Caco-2 (cell line): Measurements from ENCODE around the gene ANKRD27. TPM values are rescaled to one million over a fixed set of nuclear protein-coding genes. Genes with fewer than 3 reads are reported as not detected.

Experiments used
- BruUV-seq: library from RNA; stranded (reverse); fragments of 400-500 nt; replicated peaks from 2 replicates; lab custom pipeline; 2021; lab: Mats Ljungman, UMichigan
- CTCF ChIA-PET: fragments of 300-600 bp; sonication (Branson Sonifier 250); formaldehyde crosslinking; loops from one replicate; lab custom pipeline; 2022; ENCODE audit warnings: antibody characterized with exemption; lab: Charles Lee
- POLR2A ChIA-PET: fragments of 300-600 bp; sonication (Branson Sonifier 250); formaldehyde crosslinking; loops from one replicate; lab custom pipeline; 2022; ENCODE audit warnings: antibody characterized with exemption; lab: Charles Lee
- DNase-seq, 2 experiments: peaks; one replicate each; pipeline versions ENCODE4 v3.0.0 to v3.0.0-alpha.2; 2020 to 2022
- H3K27me3 ChIP-seq: replicated peaks from 2 replicates; pipeline ENCODE4 v1.6.0; 2011; ENCODE audit warnings: low read length; ENCODE audit not compliant: control insufficient read depth, insufficient read depth
- H3K36me3 ChIP-seq: 2 replicates; pipeline ENCODE4 v1.5.1; 2011; ENCODE audit warnings: low read length; ENCODE audit not compliant: control insufficient read depth, insufficient read depth
- H3K4me1 ChIP-seq: fragments of 250-450 bp; sonication (Bioruptor Pico); 2 replicates; pipeline ENCODE4 v1.5.1; 2020; ENCODE audit warnings: mild to moderate bottlenecking
- H3K4me3 ChIP-seq: 2 replicates; pipeline ENCODE4 v1.5.1; 2011; ENCODE audit warnings: low read depth, mild to moderate bottlenecking, control low read depth, low read length
- H3K9me3 ChIP-seq: fragments of 250-450 bp; sonication (Bioruptor Pico); 2 replicates; pipeline ENCODE4 v1.5.1; 2020; ENCODE audit warnings: mild to moderate bottlenecking, moderate library complexity
- H3K27ac Mint-ChIP-seq: one replicate; pipeline ENCODE4 v1.8.0; 2022; ENCODE audit warnings: mixed read lengths; ENCODE audit not compliant: unreplicated experiment
- H3K27me3 Mint-ChIP-seq: one replicate; pipeline ENCODE4 v1.8.0; 2022; ENCODE audit warnings: mixed read lengths; ENCODE audit not compliant: insufficient read depth, unreplicated experiment
- H3K36me3 Mint-ChIP-seq: one replicate; pipeline ENCODE4 v1.8.0; 2022; ENCODE audit warnings: mild to moderate bottlenecking, mixed read lengths; ENCODE audit not compliant: insufficient read depth, unreplicated experiment
- H3K4me1 Mint-ChIP-seq: one replicate; pipeline ENCODE4 v1.8.0; 2022; ENCODE audit warnings: low read depth, mixed read lengths; ENCODE audit not compliant: unreplicated experiment
- H3K4me3 Mint-ChIP-seq: one replicate; pipeline ENCODE4 v1.8.0; 2022; ENCODE audit warnings: mild to moderate bottlenecking, moderate library complexity, mixed read lengths; ENCODE audit not compliant: unreplicated experiment
- H3K9me3 Mint-ChIP-seq: one replicate; pipeline ENCODE4 v1.8.0; 2022; ENCODE audit warnings: mixed read lengths; ENCODE audit not compliant: unreplicated experiment
- CTCF ChIP-seq, 2 experiments: fragments of 200-600 bp in 1 of 2; IDR thresholded peaks; 1 replicate in 1 of 2; 2 replicates in 1 of 2; pipeline versions ENCODE4 v1.5.1 to v1.8.0; 2011 to 2022; ENCODE audit warnings: antibody characterized with exemption in 1 of 2, control low read depth in 1 of 2, inconsistent platforms in 1 of 2, low read depth in 1 of 2, low read length in 1 of 2, mild to moderate bottlenecking in 1 of 2, moderate library complexity in 1 of 2; ENCODE audit not compliant: insufficient read depth in 1 of 2, severe bottlenecking in 1 of 2, unreplicated experiment in 1 of 2
- intact Hi-C: fragments of 100-400 bp; cut with micrococcal nuclease; formaldehyde crosslinking; loops from one replicate; pipeline ENCODE4 v1.10.0; 2022; ENCODE audit not compliant: unreplicated experiment
- total RNA-seq: library from RNA; stranded (reverse); gene quantifications from 2 replicates; pipeline ENCODE4 v1.2.3, GENCODE V29; 2022

Gene ANKRD27
- total RNA-seq, 1 experiment from 2014 or later: 54.3 TPM

- H3K27me3 Mint-ChIP-seq: no peaks in the 10 kb centered on the region
- Histone ChIP-seq H3K9me3 (no peaks in the 10 kb centered on the region), H3K36me3 (no peaks in the 10 kb centered on the region; the same call in none of the 2 replicates), H3K27me3 (no peaks in the 10 kb centered on the region), H3K4me3 (no peak overlapping the region), H3K4me1 (no peaks in the 10 kb centered on the region)
- intact Hi-C loops: no loop called here
- ChIA-PET CTCF (no interaction called here), POLR2A (no interaction called here)
- H3K4me1 Mint-ChIP-seq: no peaks in the 10 kb centered on the region
- no peak overlapping the region for H3K27ac Mint-ChIP-seq
- peaks cover 76% of the 10 kb centered on the region for H3K36me3 Mint-ChIP-seq
- DNase-seq: no peak
- no peak overlapping the region for H3K4me3 Mint-ChIP-seq
- no TSS peak for BruUV-seq
- TF ChIP-seq CTCF (IDR thresholded peaks at IDR 0.05; ENCODE audit: insufficient read depth in 1 of 2, low read depth in 1 of 2, low read length in 1 of 2, severe bottlenecking in 1 of 2, unreplicated experiment in 1 of 2): no peak
- H3K9me3 Mint-ChIP-seq: no peaks in the 10 kb centered on the region
Measured at GRCh38 chr19:32627714-32628270, 47.2 kb downstream of the ANKRD27 start.

GRCh38 chr19:32626969-32627368 is 48.0 kb downstream of the ANKRD27 start:
- Histone ChIP-seq H3K36me3 (no peaks in the 10 kb centered on the region; the same call in none of the 2 replicates), H3K4me3 (no peak overlapping the region), H3K9me3 (no peaks in the 10 kb centered on the region), H3K27me3 (no peaks in the 10 kb centered on the region), H3K4me1 (no peaks in the 10 kb centered on the region)
- intact Hi-C loops: no loop called here
- no peak for TF ChIP-seq CTCF (IDR thresholded peaks at IDR 0.05; ENCODE audit: insufficient read depth in 1 of 2, low read depth in 1 of 2, low read length in 1 of 2, severe bottlenecking in 1 of 2, unreplicated experiment in 1 of 2)
- peaks cover 79% of the 10 kb centered on the region for H3K36me3 Mint-ChIP-seq
- no peaks in the 10 kb centered on the region for H3K9me3 Mint-ChIP-seq
- no peaks in the 10 kb centered on the region for H3K27me3 Mint-ChIP-seq
- H3K4me3 Mint-ChIP-seq: no peak overlapping the region
- no peak overlapping the region for H3K27ac Mint-ChIP-seq
- CTCF ChIA-PET: no interaction called here
- DNase-seq: no peak
- POLR2A ChIA-PET: no interaction called here
- no peaks in the 10 kb centered on the region for H3K4me1 Mint-ChIP-seq
- BruUV-seq: no TSS peak

GRCh38 chr19:32624410-32624809 is 50.6 kb downstream of the ANKRD27 start:
- no TSS peak for BruUV-seq
- POLR2A ChIA-PET: no interaction called here
- Mint-ChIP-seq H3K4me3 (no peak overlapping the region), H3K27me3 (no peaks in the 10 kb centered on the region), H3K4me1 (no peaks in the 10 kb centered on the region), H3K9me3 (no peaks in the 10 kb centered on the region), H3K36me3 (peaks cover 85% of the 10 kb centered on the region), H3K27ac (no peak overlapping the region)
- H3K9me3 ChIP-seq: no peaks in the 10 kb centered on the region
- no peak for DNase-seq
- H3K36me3 ChIP-seq: no peaks in the 10 kb centered on the region; the same call in none of the 2 replicates
- H3K4me1 ChIP-seq: no peaks in the 10 kb centered on the region
- no peaks in the 10 kb centered on the region for H3K27me3 ChIP-seq
- no peak overlapping the region for H3K4me3 ChIP-seq
- CTCF ChIA-PET: no interaction called here
- intact Hi-C loops: no loop called here
- TF ChIP-seq CTCF (IDR thresholded peaks at IDR 0.05; ENCODE audit: insufficient read depth in 1 of 2, low read depth in 1 of 2, low read length in 1 of 2, severe bottlenecking in 1 of 2, unreplicated experiment in 1 of 2): no peak
